ENCODE measurements around the gene SLC39A5. TPM values are rescaled to one million over a fixed set of nuclear protein-coding genes. Genes with fewer than 3 reads are reported as not detected.

SLC39A5 gene
- total RNA-seq, 1 donor from 2014 or later: not detected

DNA sequence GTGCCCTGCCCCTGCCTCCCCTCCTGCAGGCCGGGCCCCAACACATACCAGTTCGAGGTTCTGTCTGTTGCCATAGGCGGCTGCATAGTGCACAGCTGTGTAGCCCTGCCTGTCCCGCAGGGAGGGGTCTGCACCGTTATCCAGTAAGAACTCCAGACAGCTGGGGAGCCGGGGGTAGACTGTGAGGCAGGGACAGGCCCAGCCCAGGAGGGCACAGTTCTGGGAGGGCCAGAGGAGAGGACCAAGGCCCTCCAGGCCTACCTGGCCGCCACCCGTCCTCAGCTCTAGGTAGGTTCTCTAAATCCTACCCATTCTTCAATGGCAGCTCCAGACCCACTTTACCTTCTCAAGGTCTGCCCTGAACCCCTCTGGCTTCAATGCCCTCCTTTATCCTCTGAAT, 18.9 kb downstream of the SLC39A5 start:
- H3K4me3 Mint-ChIP-seq (ENCODE audit: unreplicated experiment): no peak overlapping the region
- H3K9me3 Mint-ChIP-seq (ENCODE audit: unreplicated experiment): no peaks in the 10 kb centered on the region
- H3K27me3 Mint-ChIP-seq (ENCODE audit: unreplicated experiment): peaks cover 3% of the 10 kb centered on the region
- no peaks in the 10 kb centered on the region for H3K4me1 Mint-ChIP-seq (ENCODE audit: unreplicated experiment)
- H3K36me3 Mint-ChIP-seq (ENCODE audit: low read depth, unreplicated experiment): peaks cover 45% of the 10 kb centered on the region
- H3K27ac Mint-ChIP-seq (ENCODE audit: unreplicated experiment): no peak overlapping the region
- DNase-seq (ENCODE audit: low spot score): no peak
- TF ChIP-seq, protein P1, sequence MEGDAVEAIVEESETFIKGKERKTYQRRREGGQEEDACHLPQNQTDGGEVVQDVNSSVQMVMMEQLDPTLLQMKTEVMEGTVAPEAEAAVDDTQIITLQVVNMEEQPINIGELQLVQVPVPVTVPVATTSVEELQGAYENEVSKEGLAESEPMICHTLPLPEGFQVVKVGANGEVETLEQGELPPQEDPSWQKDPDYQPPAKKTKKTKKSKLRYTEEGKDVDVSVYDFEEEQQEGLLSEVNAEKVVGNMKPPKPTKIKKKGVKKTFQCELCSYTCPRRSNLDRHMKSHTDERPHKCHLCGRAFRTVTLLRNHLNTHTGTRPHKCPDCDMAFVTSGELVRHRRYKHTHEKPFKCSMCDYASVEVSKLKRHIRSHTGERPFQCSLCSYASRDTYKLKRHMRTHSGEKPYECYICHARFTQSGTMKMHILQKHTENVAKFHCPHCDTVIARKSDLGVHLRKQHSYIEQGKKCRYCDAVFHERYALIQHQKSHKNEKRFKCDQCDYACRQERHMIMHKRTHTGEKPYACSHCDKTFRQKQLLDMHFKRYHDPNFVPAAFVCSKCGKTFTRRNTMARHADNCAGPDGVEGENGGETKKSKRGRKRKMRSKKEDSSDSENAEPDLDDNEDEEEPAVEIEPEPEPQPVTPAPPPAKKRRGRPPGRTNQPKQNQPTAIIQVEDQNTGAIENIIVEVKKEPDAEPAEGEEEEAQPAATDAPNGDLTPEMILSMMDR (IDR thresholded peaks at IDR 0.05; ENCODE audit: unreplicated experiment): no peak

DNA sequence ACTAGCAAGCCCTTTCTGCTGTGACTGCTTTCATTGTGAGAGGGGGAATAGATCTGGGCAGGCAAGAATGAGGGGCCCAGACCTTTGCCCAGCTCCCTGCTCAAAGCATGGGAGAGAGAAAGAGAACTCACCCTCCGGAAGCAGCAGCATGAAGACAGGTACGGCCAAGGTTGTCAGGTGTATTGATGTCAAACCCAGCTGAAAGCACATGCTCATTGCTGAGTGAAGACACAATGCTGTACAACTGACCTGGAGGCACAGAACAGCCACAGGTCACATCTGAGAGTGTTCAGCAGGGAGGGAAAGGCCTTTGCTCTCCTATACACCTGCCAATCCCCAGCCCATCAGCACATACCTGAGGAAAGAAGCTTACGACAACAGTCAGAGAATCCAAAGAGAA, 22.8 kb downstream of the SLC39A5 start:
- peak overlapping the region; percentile 47 for H3K4me3 Mint-ChIP-seq (ENCODE audit: unreplicated experiment)
- TF ChIP-seq, protein P1 (IDR thresholded peaks at IDR 0.05; ENCODE audit: unreplicated experiment): no peak
- peaks cover 7% of the 10 kb centered on the region for H3K27me3 Mint-ChIP-seq (ENCODE audit: unreplicated experiment)
- DNase-seq (ENCODE audit: low spot score): no peak
- H3K9me3 Mint-ChIP-seq (ENCODE audit: unreplicated experiment): no peaks in the 10 kb centered on the region
- H3K36me3 Mint-ChIP-seq (ENCODE audit: low read depth, unreplicated experiment): peaks cover 41% of the 10 kb centered on the region
- H3K27ac Mint-ChIP-seq (ENCODE audit: unreplicated experiment): peak overlapping the region; percentile 18
- peaks cover 8% of the 10 kb centered on the region for H3K4me1 Mint-ChIP-seq (ENCODE audit: unreplicated experiment)

DNA sequence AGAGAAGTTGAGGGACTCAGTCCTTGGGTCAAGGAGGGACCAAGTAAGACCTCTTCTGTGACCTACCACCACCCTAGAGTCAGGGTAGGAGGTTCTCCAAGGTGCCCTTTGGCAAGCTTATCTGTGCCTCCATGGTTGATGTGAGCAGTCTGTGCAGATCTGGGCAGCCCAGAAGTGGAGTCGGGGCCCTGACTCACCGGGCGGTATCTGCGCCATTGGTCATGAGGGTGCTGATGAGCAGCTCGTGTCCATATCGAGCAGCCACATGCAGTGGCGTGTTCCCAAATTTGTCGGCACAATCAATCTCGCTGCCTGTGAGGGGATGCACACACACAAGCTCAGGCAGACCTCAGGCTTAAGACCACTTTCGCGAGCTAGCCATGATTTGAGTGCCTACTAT, 23.2 kb downstream of the SLC39A5 start:
- H3K27me3 Mint-ChIP-seq (ENCODE audit: unreplicated experiment): peaks cover 7% of the 10 kb centered on the region
- TF ChIP-seq, protein P1 (IDR thresholded peaks at IDR 0.05; ENCODE audit: unreplicated experiment): no peak
- peak overlapping the region; percentile 18 for H3K27ac Mint-ChIP-seq (ENCODE audit: unreplicated experiment)
- DNase-seq (ENCODE audit: low spot score): no peak
- H3K4me3 Mint-ChIP-seq (ENCODE audit: unreplicated experiment): no peak overlapping the region
- peaks cover 39% of the 10 kb centered on the region for H3K36me3 Mint-ChIP-seq (ENCODE audit: low read depth, unreplicated experiment)
- H3K4me1 Mint-ChIP-seq (ENCODE audit: unreplicated experiment): peaks cover 8% of the 10 kb centered on the region
- no peaks in the 10 kb centered on the region for H3K9me3 Mint-ChIP-seq (ENCODE audit: unreplicated experiment)

DNA sequence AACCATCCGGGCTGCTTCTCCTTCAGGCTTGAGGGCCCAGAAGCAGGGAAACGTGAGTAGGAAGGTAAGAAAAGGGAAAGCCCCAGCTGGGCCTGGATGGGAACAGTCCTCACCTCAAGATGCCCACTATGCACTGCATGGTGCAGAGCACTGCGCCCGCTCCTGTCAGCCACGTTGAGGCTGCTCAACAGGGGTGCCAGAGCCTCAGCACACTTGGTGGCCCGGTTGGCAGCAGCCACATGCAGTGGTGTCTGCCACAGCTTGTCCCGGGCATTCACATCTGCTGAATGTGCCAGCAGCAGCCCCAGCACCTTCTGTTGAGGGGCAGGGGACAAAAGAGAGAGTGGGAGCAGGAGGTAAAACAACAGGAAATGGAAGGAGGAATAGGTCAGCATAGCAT, 25.8 kb downstream of the SLC39A5 start:
- DNase-seq (ENCODE audit: low spot score): no peak
- Mint-ChIP-seq H3K4me1 (ENCODE audit: unreplicated experiment) (peaks cover 14% of the 10 kb centered on the region), H3K4me3 (ENCODE audit: unreplicated experiment) (peak overlapping the region; percentile 78), H3K27ac (ENCODE audit: unreplicated experiment) (no peak overlapping the region), H3K9me3 (ENCODE audit: unreplicated experiment) (no peaks in the 10 kb centered on the region), H3K36me3 (ENCODE audit: low read depth, unreplicated experiment) (peaks cover 35% of the 10 kb centered on the region), H3K27me3 (ENCODE audit: unreplicated experiment) (peaks cover 9% of the 10 kb centered on the region)
- TF ChIP-seq, protein P1 (IDR thresholded peaks at IDR 0.05; ENCODE audit: unreplicated experiment): no peak

DNA sequence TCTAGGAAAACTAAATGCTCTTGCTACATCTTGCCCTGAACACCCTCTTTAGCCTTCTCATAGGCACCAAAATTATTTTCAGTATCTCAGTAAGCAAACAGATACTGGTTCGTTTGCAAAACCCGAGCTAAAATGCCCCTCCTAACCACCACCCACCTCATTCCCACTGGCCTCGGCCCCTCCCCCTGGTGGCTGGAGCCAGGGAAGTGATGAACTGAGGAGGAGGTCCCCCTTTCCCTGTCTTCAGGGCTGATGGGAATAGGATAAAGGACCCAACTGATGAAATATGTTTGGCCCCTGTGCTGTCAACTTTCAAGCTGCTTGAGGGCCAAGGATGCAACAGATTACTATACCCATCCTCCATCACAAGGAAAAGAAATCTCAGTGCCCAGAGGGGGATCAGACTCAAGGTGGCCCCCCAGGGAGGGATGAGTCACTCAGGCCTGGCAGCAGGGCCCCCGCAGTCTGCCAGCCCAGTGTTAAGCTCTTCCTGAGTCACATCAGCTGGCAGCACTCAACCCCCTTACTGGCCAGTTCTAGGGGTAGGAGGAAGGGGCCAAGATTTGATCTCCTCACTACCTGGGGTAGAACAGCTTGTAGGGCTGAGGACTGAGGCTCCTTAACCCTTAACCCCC, 26.6 kb downstream of the SLC39A5 start:
- H3K4me1 Mint-ChIP-seq (ENCODE audit: unreplicated experiment): peaks cover 14% of the 10 kb centered on the region
- TF ChIP-seq, protein P1 (IDR thresholded peaks at IDR 0.05; ENCODE audit: unreplicated experiment): no peak
- peak overlapping the region; percentile 94 for H3K4me3 Mint-ChIP-seq (ENCODE audit: unreplicated experiment)
- peaks cover 35% of the 10 kb centered on the region for H3K36me3 Mint-ChIP-seq (ENCODE audit: low read depth, unreplicated experiment)
- peaks cover 9% of the 10 kb centered on the region for H3K27me3 Mint-ChIP-seq (ENCODE audit: unreplicated experiment)
- DNase-seq (ENCODE audit: low spot score): no peak
- H3K27ac Mint-ChIP-seq (ENCODE audit: unreplicated experiment): peak overlapping the region; percentile 48
- no peaks in the 10 kb centered on the region for H3K9me3 Mint-ChIP-seq (ENCODE audit: unreplicated experiment)
